OCI-LY1 (cell line): ENCODE results near the gene FARP1.

ENCODE experiments used
- H2AFZ ChIP-seq: fragments of 200-600 bp; sonication (generic), shearing (Covaris generic); 2 replicates; pipeline ENCODE4 v1.6.0; 2014; ENCODE audit warnings: antibody characterized with exemption, mild to moderate bottlenecking, low read length
- H3F3A ChIP-seq: fragments of 200-600 bp; sonication (generic), shearing (Covaris generic); 2 replicates; pipeline ENCODE4 v1.6.0; 2014; ENCODE audit warnings: mild to moderate bottlenecking, antibody characterized with exemption, low read length, moderate library complexity; ENCODE audit not compliant: insufficient read depth
- H3K27ac ChIP-seq: fragments of 200-600 bp; sonication (generic); 2 replicates; pipeline ENCODE4 v1.5.1; 2014; ENCODE audit warnings: low read length, mixed run types, mild to moderate bottlenecking, low read depth; ENCODE audit not compliant: poor library complexity, severe bottlenecking
- H3K27me3 ChIP-seq: fragments of 200-600 bp; sonication (generic); 2 replicates; pipeline ENCODE4 v1.6.0; 2014; ENCODE audit warnings: antibody characterized with exemption, mild to moderate bottlenecking, low read length, moderate library complexity; ENCODE audit not compliant: insufficient read depth
- H3K36me3 ChIP-seq: fragments of 200-600 bp; sonication (generic); 2 replicates; pipeline ENCODE4 v1.6.1; 2014; ENCODE audit warnings: mild to moderate bottlenecking, antibody characterized with exemption, low read length, moderate library complexity, mixed read lengths; ENCODE audit not compliant: insufficient read depth
- H3K4me1 ChIP-seq: fragments of 200-600 bp; sonication (generic); 2 replicates; pipeline ENCODE4 v1.5.1; 2014; ENCODE audit warnings: mild to moderate bottlenecking, low read length, moderate library complexity; ENCODE audit not compliant: insufficient read depth, severe bottlenecking
- H3K4me2 ChIP-seq: fragments of 200-600 bp; sonication (generic), shearing (Covaris generic); 2 replicates; pipeline ENCODE4 v1.6.1; 2014; ENCODE audit warnings: low read length
- H3K4me3 ChIP-seq: fragments of 200-600 bp; sonication (generic); 2 replicates; pipeline ENCODE4 v1.5.1; 2014; ENCODE audit warnings: low read length, low read depth, mild to moderate bottlenecking, mixed read lengths; ENCODE audit not compliant: poor library complexity, severe bottlenecking
- H3K79me2 ChIP-seq: fragments of 200-600 bp; shearing (Covaris generic); 2 replicates; pipeline ENCODE4 v1.6.1; 2016; ENCODE audit warnings: mixed run types, low read length, mixed read lengths; ENCODE audit not compliant: insufficient read depth
- H3K9ac ChIP-seq: fragments of 200-600 bp; sonication (generic), shearing (Covaris generic); 2 replicates; pipeline ENCODE4 v1.6.1; 2014; ENCODE audit warnings: mild to moderate bottlenecking, low read length, mixed read lengths
- H3K9me2 ChIP-seq: fragments of 200-600 bp; sonication (generic), shearing (Covaris generic); 2 replicates; pipeline ENCODE4 v1.6.1; 2014; ENCODE audit warnings: low read depth, mild to moderate bottlenecking, low read length, mixed read lengths
- H3K9me3 ChIP-seq: fragments of 200-600 bp; shearing (Covaris generic); 2 replicates; pipeline ENCODE4 v1.6.1; 2014; ENCODE audit warnings: low read length, mixed read lengths
- H4K20me1 ChIP-seq: fragments of 200-600 bp; sonication (generic), shearing (Covaris generic); 2 replicates; pipeline ENCODE4 v1.6.0; 2016; ENCODE audit warnings: mild to moderate bottlenecking, low read length; ENCODE audit not compliant: insufficient read depth
- CTCF ChIP-seq: fragments of 200-600 bp; sonication (generic), shearing (Covaris generic); IDR thresholded peaks from 2 replicates; pipeline ENCODE4 v1.5.1; 2017; ENCODE audit warnings: mild to moderate bottlenecking, antibody characterized with exemption, low read length, moderate library complexity, mixed read lengths
- EZH2 ChIP-seq: fragments of 200-600 bp; sonication (generic), shearing (Covaris generic); IDR thresholded peaks from 2 replicates; pipeline ENCODE4 v1.8.0; 2017; ENCODE audit warnings: borderline replicate concordance, mixed run types, mild to moderate bottlenecking, antibody characterized with exemption, low read length, moderate library complexity, mixed read lengths

The FARP1 gene

GRCh38 chr13:98285317-98285716, 142.4 kb downstream of the FARP1 start:
- Histone ChIP-seq H4K20me1 (no peaks in the 10 kb centered on the region), H3K27ac (no peak overlapping the region), H3K36me3 (no peaks in the 10 kb centered on the region), H2AFZ (no peak overlapping the region), H3K4me3 (no peak overlapping the region), H3K79me2 (no peaks in the 10 kb centered on the region), H3K27me3 (peaks cover 7% of the 10 kb centered on the region), H3F3A (no peaks in the 10 kb centered on the region), H3K4me2 (no peak overlapping the region), H3K9me2 (no peaks in the 10 kb centered on the region), H3K9ac (no peak overlapping the region), H3K9me3 (no peaks in the 10 kb centered on the region), H3K4me1 (no peaks in the 10 kb centered on the region)
- TF ChIP-seq EZH2 = no peak
- no peak for TF ChIP-seq CTCF

- no peak overlapping the region for H3K4me3 ChIP-seq
- no peaks in the 10 kb centered on the region for H3K9me2 ChIP-seq
- no peaks in the 10 kb centered on the region for H3K36me3 ChIP-seq
- peaks cover 7% of the 10 kb centered on the region for H3K27me3 ChIP-seq
- no peaks in the 10 kb centered on the region for H3K79me2 ChIP-seq
- H3K9me3 ChIP-seq = no peaks in the 10 kb centered on the region
- H3F3A ChIP-seq = no peaks in the 10 kb centered on the region
- TF ChIP-seq EZH2 (no peak), CTCF (no peak)
- no peaks in the 10 kb centered on the region for H4K20me1 ChIP-seq
- no peak overlapping the region for H3K4me2 ChIP-seq
- no peak overlapping the region for H2AFZ ChIP-seq
- H3K4me1 ChIP-seq = no peaks in the 10 kb centered on the region
- no peak overlapping the region for H3K9ac ChIP-seq
- no peak overlapping the region for H3K27ac ChIP-seq
Measured at GRCh38 chr13:98285852-98286594, 143.1 kb downstream of the FARP1 start.

- H3K9me3 ChIP-seq = no peaks in the 10 kb centered on the region
- H3K36me3 ChIP-seq = no peaks in the 10 kb centered on the region
- H3K4me1 ChIP-seq = no peaks in the 10 kb centered on the region
- no peaks in the 10 kb centered on the region for H3K9me2 ChIP-seq
- H3F3A ChIP-seq = no peaks in the 10 kb centered on the region
- no peak overlapping the region for H3K4me3 ChIP-seq
- H2AFZ ChIP-seq = no peak overlapping the region
- no peak overlapping the region for H3K9ac ChIP-seq
- TF ChIP-seq EZH2 (no peak), CTCF (no peak)
- peaks cover 7% of the 10 kb centered on the region for H3K27me3 ChIP-seq
- H3K79me2 ChIP-seq = no peaks in the 10 kb centered on the region
- H4K20me1 ChIP-seq = no peaks in the 10 kb centered on the region
- H3K27ac ChIP-seq = no peak overlapping the region
- no peak overlapping the region for H3K4me2 ChIP-seq
Measured at GRCh38 chr13:98286799-98287198, 143.9 kb downstream of the FARP1 start.
